IMR-90 (cell line): ENCODE data around the gene HYPK. TPM values are rescaled to one million over a fixed set of nuclear protein-coding genes. Genes with fewer than 3 reads are reported as not detected.

Source experiments
- ATAC-seq: fragments of 200-7000 bp; cut with Tn5 transposase; 2 replicates; pipeline ENCODE4 v1.9.1; 2020; ENCODE audit warnings: low read depth, mild to moderate bottlenecking, moderate library complexity
- BruUV-seq: library from RNA; stranded (reverse); fragments of 400-500 nt; replicated peaks from 2 replicates; lab custom pipeline; 2021; lab: Mats Ljungman, UMichigan
- CTCF ChIA-PET: fragments of 300-600 bp; formaldehyde crosslinking; extraction: SDS; loops from one replicate; lab custom pipeline; 2021; ENCODE audit warnings: antibody characterized with exemption; lab: Yijun Ruan, JAX
- POLR2A ChIA-PET: fragments of 300-600 bp; sonication (Branson Sonifier 250); formaldehyde crosslinking; loops from one replicate; lab custom pipeline; 2022; ENCODE audit warnings: antibody characterized with exemption; ENCODE audit not compliant: unreplicated experiment; lab: Charles Lee
- DNase-seq: peaks from one replicate; pipeline ENCODE4 v3.0.0; 2013
- H2AFZ ChIP-seq: replicated peaks from 2 replicates; pipeline ENCODE3; 2013; ENCODE audit warnings: low read length, mild to moderate bottlenecking; ENCODE audit not compliant: poor library complexity
- H2AK5ac ChIP-seq: 2 replicates; pipeline ENCODE4 v1.6.1; 2013; ENCODE audit warnings: low read depth, low read length, inconsistent platforms
- H2AK9ac ChIP-seq: replicated peaks from 2 replicates; pipeline ENCODE3; 2013; ENCODE audit warnings: mild to moderate bottlenecking, low read depth, low read length, moderate library complexity; ENCODE audit not compliant: poor library complexity
- H2BK120ac ChIP-seq: 2 replicates; pipeline ENCODE4 v1.6.1; 2013; ENCODE audit warnings: low read depth, low read length, inconsistent platforms
- H2BK15ac ChIP-seq: 3 replicates; pipeline ENCODE4 v1.6.1; 2013; ENCODE audit warnings: low read depth, low read length, inconsistent platforms
- H2BK20ac ChIP-seq: 2 replicates; pipeline ENCODE4 v1.6.1; 2013; ENCODE audit warnings: low read depth, mild to moderate bottlenecking, inconsistent platforms, low read length, moderate library complexity
- H2BK5ac ChIP-seq: 2 replicates; pipeline ENCODE4 v1.6.1; 2013; ENCODE audit warnings: mild to moderate bottlenecking, low read depth, low read length, inconsistent platforms; ENCODE audit not compliant: poor library complexity, severe bottlenecking
- H3K14ac ChIP-seq: replicated peaks from 2 replicates; pipeline ENCODE4 v1.6.1; 2013; ENCODE audit warnings: low read depth, low read length, inconsistent platforms
- H3K18ac ChIP-seq: 2 replicates; pipeline ENCODE4 v1.6.1; 2013; ENCODE audit warnings: low read depth, low read length, control low read depth
- H3K23ac ChIP-seq: 2 replicates; pipeline ENCODE4 v1.6.1; 2013; ENCODE audit warnings: low read depth, low read length, inconsistent platforms
- H3K27ac ChIP-seq: 2 replicates; pipeline ENCODE4 v1.5.1; 2013; ENCODE audit warnings: mild to moderate bottlenecking, control low read depth, low read length; ENCODE audit not compliant: insufficient read depth
- H3K27me3 ChIP-seq: 2 replicates; pipeline ENCODE4 v1.6.1; 2013; ENCODE audit warnings: low read length; ENCODE audit not compliant: control insufficient read depth, insufficient read depth
- H3K36me3 ChIP-seq: 2 replicates; pipeline ENCODE4 v1.6.1; 2013; ENCODE audit warnings: low read length, mixed read lengths; ENCODE audit not compliant: control insufficient read depth, insufficient read depth
- H3K4ac ChIP-seq: 2 replicates; pipeline ENCODE4 v1.6.1; 2013; ENCODE audit warnings: low read depth, low read length, inconsistent platforms
- H3K4me1 ChIP-seq: 2 replicates; pipeline ENCODE4 v1.6.1; 2013; ENCODE audit warnings: low read length, mixed read lengths; ENCODE audit not compliant: control insufficient read depth, insufficient read depth
- H3K4me2 ChIP-seq: 2 replicates; pipeline ENCODE4 v1.6.1; 2013; ENCODE audit warnings: low read depth, mild to moderate bottlenecking, control low read depth, low read length, moderate library complexity
- H3K4me3 ChIP-seq: 2 replicates; pipeline ENCODE4 v1.5.1; 2013; ENCODE audit warnings: low read depth, mild to moderate bottlenecking, control low read depth, low read length, moderate library complexity; ENCODE audit not compliant: insufficient read depth
- H3K56ac ChIP-seq: 2 replicates; pipeline ENCODE4 v1.6.1; 2013; ENCODE audit warnings: low read length, inconsistent platforms; ENCODE audit not compliant: insufficient read depth; ENCODE audit errors: extremely low read depth
- H3K79me1 ChIP-seq, 2 experiments: 2 replicates each; pipeline ENCODE4 v1.6.1; 2013; ENCODE audit warnings: low read length in 2 of 2, inconsistent platforms in 1 of 2, low read depth in 1 of 2
- H3K9ac ChIP-seq: 2 replicates; pipeline ENCODE4 v1.6.1; 2013; ENCODE audit warnings: low read depth, low read length, control low read depth
- H3K9me1 ChIP-seq: 2 replicates; pipeline ENCODE4 v1.6.1; 2013; ENCODE audit warnings: low read length, inconsistent platforms; ENCODE audit not compliant: insufficient read depth
- H3K9me3 ChIP-seq: 2 replicates; pipeline ENCODE4 v1.6.1; 2013; ENCODE audit warnings: low read length; ENCODE audit not compliant: control insufficient read depth, insufficient read depth
- H4K20me1 ChIP-seq: 2 replicates; pipeline ENCODE4 v1.6.1; 2013; ENCODE audit warnings: low read length, inconsistent platforms; ENCODE audit not compliant: insufficient read depth
- H4K5ac ChIP-seq: 2 replicates; pipeline ENCODE4 v1.6.1; 2013; ENCODE audit warnings: mild to moderate bottlenecking, low read depth, low read length, control low read depth
- H4K8ac ChIP-seq, 2 experiments: 2 replicates each; pipeline ENCODE4 v1.6.1; 2013; ENCODE audit warnings: low read depth in 2 of 2, low read length in 2 of 2, control low read depth in 1 of 2, inconsistent platforms in 1 of 2
- H4K91ac ChIP-seq: 2 replicates; pipeline ENCODE4 v1.6.1; 2013; ENCODE audit warnings: low read depth, low read length, inconsistent platforms; ENCODE audit not compliant: insufficient read depth
- CEBPB ChIP-seq: IDR thresholded peaks from 2 replicates; pipeline ENCODE4 v1.6.1; 2012; ENCODE audit warnings: low read depth, low read length, improper control_type of control experiment
- CHD1 ChIP-seq: IDR thresholded peaks from 2 replicates; pipeline ENCODE4 v1.6.1; 2012; ENCODE audit warnings: low read depth, low read length, improper control_type of control experiment
- ELK1 ChIP-seq: fragments of 150-350 bp; IDR thresholded peaks from 2 replicates; pipeline ENCODE4 v1.6.1; 2016; ENCODE audit warnings: low read depth, mild to moderate bottlenecking, low read length, moderate library complexity, borderline replicate concordance
- FOS ChIP-seq: fragments of 150-350 bp; IDR thresholded peaks from 2 replicates; pipeline ENCODE4 v1.6.1; 2016; ENCODE audit warnings: low read depth, low read length
- MAFK ChIP-seq: IDR thresholded peaks from 2 replicates; pipeline ENCODE4 v1.6.1; 2012; ENCODE audit warnings: low read depth, low read length, improper control_type of control experiment
- RAD21 ChIP-seq: IDR thresholded peaks from 2 replicates; pipeline ENCODE4 v1.6.1; 2012; ENCODE audit warnings: low read length, improper control_type of control experiment
- WGBS, 2 experiments: methylation state at CpG; one replicate each; pipeline versions ENCODE4 v1.1.5 to v1.1.7; 2013; ENCODE audit warnings: missing lambda C conversion rate in 2 of 2; ENCODE audit not compliant: insufficient read length in 1 of 2; ENCODE audit errors: extremely low coverage in 2 of 2; 5-methylcytosine and 5-hydroxymethylcytosine counted together
- dilution Hi-C: fragments of 300-500 bp; cut with HindIII; formaldehyde crosslinking; loops from one replicate; pipeline ENCODE4 v1.14.3; 2018; ENCODE audit warnings: low sequenced_read_pairs; ENCODE audit not compliant: unreplicated experiment
- in situ Hi-C: fragments of 300-500 bp; cut with MboI; formaldehyde crosslinking; loops from 3 replicates; pipeline ENCODE4 v1.14.3; 2019; ENCODE audit warnings: low sequenced_read_pairs, inconsistent platforms, mixed read lengths
- intact Hi-C: fragments of 100-400 bp; cut with micrococcal nuclease; formaldehyde crosslinking; loops from 2 replicates; pipeline ENCODE4 v1.10.0; 2022
- polyA plus RNA-seq, 3 experiments: library from polyadenylated mRNA; depleted of rRNA; stranded (reverse); fragments of >200 nt; gene quantifications; 2 replicates each; pipeline ENCODE4 v1.2.3, GENCODE V29; 2012; ENCODE audit warnings: low replicate concordance in 1 of 3
- total RNA-seq: library from RNA; depleted of rRNA; stranded (reverse); fragments of >200 nt; gene quantifications from 2 replicates; pipeline ENCODE4 v1.2.3, GENCODE V29; 2012

HYPK gene
- total and polyA plus RNA-seq, 2 of the 4 experiments (the other 2 are of a cell fraction) = 1.4 to 9.1 TPM

DNA sequence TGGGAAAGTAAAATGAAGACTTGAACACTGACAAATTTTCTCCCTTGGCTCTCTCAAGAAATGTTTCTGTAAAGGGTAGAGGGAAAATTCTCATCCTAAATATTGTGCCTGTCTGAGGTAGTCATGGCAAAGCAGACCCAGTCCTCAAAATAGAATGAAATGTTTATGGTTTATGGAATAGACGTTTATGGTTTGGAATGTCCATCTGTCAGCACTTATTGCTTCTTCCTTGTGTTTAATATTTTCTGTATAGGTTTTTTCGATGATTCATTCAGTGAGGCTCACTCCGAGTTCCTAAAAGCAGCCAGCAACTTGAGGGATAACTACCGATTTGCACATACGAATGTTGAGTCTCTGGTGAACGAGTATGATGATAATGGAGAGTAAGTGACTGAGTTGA is 37.6 kb upstream of the HYPK start:
- H3K18ac ChIP-seq = no peak overlapping the region
- H4K5ac ChIP-seq = no peak overlapping the region
- ATAC-seq = peak; percentile 86
- peak overlapping the region; percentile 74 for H3K4me2 ChIP-seq
- 0 out of 2 replicates have a peak overlapping the region, but pooled peaks have one; percentile 32 for H3K23ac ChIP-seq
- no TSS peak for BruUV-seq
- TF ChIP-seq FOS (no peak), ELK1 (no peak), MAFK (peak; percentile 96), CEBPB (no peak), RAD21 (no peak), CHD1 (no peak)
- no peak overlapping the region for H4K91ac ChIP-seq
- DNase-seq = peak; percentile 92
- H3K4me3 ChIP-seq = no peak overlapping the region
- H3K9me1 ChIP-seq = no peaks in the 10 kb centered on the region
- peaks cover 44% of the 10 kb centered on the region for H3K36me3 ChIP-seq
- no peaks in the 10 kb centered on the region for H3K27me3 ChIP-seq
- H3K27ac ChIP-seq = peak overlapping the region; percentile 74; the same call in 1 of the 2 replicates
- ChIA-PET CTCF (no interaction called here), POLR2A (no interaction called here)
- H2AK9ac ChIP-seq = no peak overlapping the region
- H2BK20ac ChIP-seq = peak overlapping the region; percentile 29; the same call in 1 of the 2 replicates
- no peak overlapping the region for H2AFZ ChIP-seq
- dilution Hi-C loops = no loop called here
- no peak overlapping the region for H2AK5ac ChIP-seq
- no peaks in the 10 kb centered on the region for H3K9me3 ChIP-seq
- no peak overlapping the region; the same call in 1 of the 2 replicates for H3K14ac ChIP-seq
- no CpG with 5 or more reads among the region's 6 CpGs for WGBS, 2 experiments
- no peak overlapping the region for H3K56ac ChIP-seq
- intact Hi-C loops = loop anchor here (10.0 kb wide), 1 partner anchor 318 kb away; no protein-coding TSS in a partner anchor
- peaks cover 12% of the 10 kb centered on the region for H3K4me1 ChIP-seq
- in situ Hi-C loops = no loop called here
- H4K8ac ChIP-seq = 0 out of 4 replicates have a peak overlapping the region, but pooled peaks of 1 of the 2 experiments have one; percentile 31
- peak overlapping the region; percentile 69; the same call in 1 of the 2 replicates for H3K4ac ChIP-seq
- H2BK120ac ChIP-seq = 0 out of 2 replicates have a peak overlapping the region, but pooled peaks have one; percentile 55
- peaks cover 15 to 43% of the 10 kb centered on the region in 2 experiments for H3K79me1 ChIP-seq
- no peak overlapping the region for H2BK15ac ChIP-seq
- no peak overlapping the region for H3K9ac ChIP-seq
- peak overlapping the region; percentile 73 for H2BK5ac ChIP-seq
- peaks cover 30% of the 10 kb centered on the region for H4K20me1 ChIP-seq
